GM19035 (cell line): ENCODE data around the gene FBXO33.
"Not testable (repeated sequence)": the region's sequence is repeated elsewhere in the genome, so short reads cannot be mapped to it uniquely, and the experiment has no call there.

ENCODE experiments used
- ATAC-seq: cut with Tn5 transposase; IDR thresholded peaks from one replicate; pipeline ENCODE4 v1.9.1; 2021; ENCODE audit not compliant: unreplicated experiment

The FBXO33 gene

GRCh38 chr14:39374851-39375250, 57.4 kb downstream of the FBXO33 start:
- no peak for ATAC-seq

GRCh38 chr14:39372656-39373055, 59.6 kb downstream of the FBXO33 start:
- no peak for ATAC-seq

GRCh38 chr14:39370415-39370814, 61.8 kb downstream of the FBXO33 start:
- no peak for ATAC-seq

GRCh38 chr14:39369029-39369428, 63.2 kb downstream of the FBXO33 start:
- no peak for ATAC-seq

- no peak for ATAC-seq
Observed at GRCh38 chr14:39368261-39368959, 63.8 kb downstream of the FBXO33 start.

GRCh38 chr14:39367387-39367751, 64.9 kb downstream of the FBXO33 start:
- no peak for ATAC-seq

GRCh38 chr14:39366460-39367386, 65.5 kb downstream of the FBXO33 start:
- ATAC-seq, result no peak

GRCh38 chr14:39365354-39365753, 66.9 kb downstream of the FBXO33 start:
- ATAC-seq, result no peak

- no peak for ATAC-seq
Observed at GRCh38 chr14:39364509-39364908, 67.7 kb downstream of the FBXO33 start.

GRCh38 chr14:39361556-39361955, 70.7 kb downstream of the FBXO33 start:
- ATAC-seq, result not testable (repeated sequence)

- ATAC-seq, result no peak
Observed at GRCh38 chr14:39360316-39360715, 71.9 kb downstream of the FBXO33 start.

GRCh38 chr14:39359069-39359468, 73.2 kb downstream of the FBXO33 start:
- not testable (repeated sequence) for ATAC-seq

- ATAC-seq, result no peak
Observed at GRCh38 chr14:39351708-39352107, 80.5 kb downstream of the FBXO33 start.

- no peak for ATAC-seq
Observed at GRCh38 chr14:39350866-39351265, 81.4 kb downstream of the FBXO33 start.
